ENCODE data around the gene SARM1. TPM values are rescaled to one million over a fixed set of nuclear protein-coding genes. Genes with fewer than 3 reads are reported as not detected.

The SARM1 gene
- total and polyA plus RNA-seq, 2 of the 13 experiments (the other 11 are each of a cell fraction or from before 2014, with no cell fraction given), result 0.73 to 0.86 TPM

- TF ChIP-seq ZNF512B (CRISPR knock-in tag; IDR thresholded peaks at IDR 0.05; ENCODE audit: borderline replicate concordance), result no peak
Observed at GRCh38 chr17:28390141-28390540, 18.6 kb downstream of the SARM1 start (continued).

GRCh38 chr17:28390563-28390962, 19.1 kb downstream of the SARM1 start:
- no peak overlapping the region for H3K4me3 ChIP-seq (replicated peaks in 1 of 3; ENCODE audit: insufficient read depth in 1 of 3, low read depth in 2 of 3, low read length in 3 of 3)
- intact Hi-C loops (cut with micrococcal nuclease; ENCODE audit: unreplicated experiment), result no loop called here
- DNase-seq (ENCODE audit: low spot score) (no peak), ATAC-seq (no peak), FAIRE-seq (no peak)
- H2AFZ ChIP-seq (ENCODE audit: low read length), result no peak overlapping the region
- no peak overlapping the region for H3K4me2 ChIP-seq (ENCODE audit: low read depth, low read length)
- WGBS (ENCODE audit: low lambda C conversion rate), result 94% methylated on average over 2 of the region's 2 CpGs
- H4K20me1 ChIP-seq (ENCODE audit: insufficient read depth, low read length), result no peaks in the 10 kb centered on the region
- H3K4me1 ChIP-seq (ENCODE audit: insufficient read depth, low read length), result no peaks in the 10 kb centered on the region
- in situ Hi-C loops (cut with HindIII; ENCODE audit: extremely low pct_ligation_motif_present, low pct_unique_long_range_greater_than_20kb), result no loop called here
- no peaks in the 10 kb centered on the region for H3K36me3 ChIP-seq (replicated peaks in 1 of 2; ENCODE audit: control insufficient read depth in 1 of 2, insufficient read depth in 2 of 2, low read length in 2 of 2)
- no peaks in the 10 kb centered on the region for H3K27me3 ChIP-seq (ENCODE audit: control insufficient read depth in 1 of 2, insufficient read depth in 2 of 2, low read length in 2 of 2)
- ChIA-PET CTCF (ENCODE audit: low intra/inter-chr PET ratio, low total read pairs) (no interaction called here), POLR2A (no interaction called here)
- H3K9me3 ChIP-seq (ENCODE audit: low read length), result no peaks in the 10 kb centered on the region
- H3K27ac ChIP-seq (ENCODE audit: extremely low read length, insufficient read depth, low read length), result no peak overlapping the region
- no TSS peak for BruUV-seq (replicated peaks)
- no peaks in the 10 kb centered on the region for H3K79me2 ChIP-seq (ENCODE audit: insufficient read depth, low read length)
- H3K9ac ChIP-seq (ENCODE audit: insufficient read depth, low read depth, low read length), result no peak overlapping the region
- no peak for TF ChIP-seq REL (CRISPR knock-in tag; conservative IDR thresholded peaks at IDR 0.05)
- TF ChIP-seq SMYD3 (CRISPR knock-in tag; IDR thresholded peaks at IDR 0.05), result no peak
- no peak for TF ChIP-seq RFX5 (IDR thresholded peaks at IDR 0.05; ENCODE audit: low read depth, low read length)
- TF ChIP-seq AGO1 (IDR thresholded peaks at IDR 0.05; ENCODE audit: low read depth, low read length, poor library complexity, severe bottlenecking), result no peak
- TF ChIP-seq PHF20 (CRISPR knock-in tag; IDR thresholded peaks at IDR 0.05), result no peak
- no peak for TF ChIP-seq ELF4 (CRISPR knock-in tag; IDR thresholded peaks at IDR 0.05; ENCODE audit: borderline replicate concordance)
- no peak for TF ChIP-seq TBP (CRISPR knock-in tag; IDR thresholded peaks at IDR 0.05)
- TF ChIP-seq MTA3 (CRISPR knock-in tag; IDR thresholded peaks at IDR 0.05), result no peak
- TF ChIP-seq RXRA (CRISPR knock-in tag; IDR thresholded peaks at IDR 0.05), result no peak
- no peak for TF ChIP-seq ZFP41 (CRISPR knock-in tag; IDR thresholded peaks at IDR 0.05; ENCODE audit: borderline replicate concordance)
- TF ChIP-seq ZNF619 (CRISPR knock-in tag; IDR thresholded peaks at IDR 0.05), result no peak
- no peak for TF ChIP-seq POGK (CRISPR knock-in tag; conservative IDR thresholded peaks at IDR 0.05)
- TF ChIP-seq POLR2A (IDR thresholded peaks at IDR 0.05; ENCODE audit: insufficient read depth in 1 of 2, low read depth in 2 of 2, low read length in 2 of 2), result no peak
- no peak for TF ChIP-seq ZNF10 (CRISPR knock-in tag; IDR thresholded peaks at IDR 0.05; ENCODE audit: borderline replicate concordance, low read depth)
- TF ChIP-seq KLF11 (CRISPR knock-in tag; IDR thresholded peaks at IDR 0.05), result no peak
- no peak for TF ChIP-seq KMT2B (CRISPR knock-in tag; IDR thresholded peaks at IDR 0.05)
- no peak for TF ChIP-seq CENPBD1 (CRISPR knock-in tag; IDR thresholded peaks at IDR 0.05; ENCODE audit: borderline replicate concordance, low read depth)
- TF ChIP-seq ZNF468 (CRISPR knock-in tag; IDR thresholded peaks at IDR 0.05), result no peak
